Measurements from ENCODE around the gene PDGFB. TPM values are rescaled to one million over a fixed set of nuclear protein-coding genes. Genes with fewer than 3 reads are reported as not detected.

PDGFB gene
- total RNA-seq, 1 donor from 2014 or later = 5.9 TPM

DNA sequence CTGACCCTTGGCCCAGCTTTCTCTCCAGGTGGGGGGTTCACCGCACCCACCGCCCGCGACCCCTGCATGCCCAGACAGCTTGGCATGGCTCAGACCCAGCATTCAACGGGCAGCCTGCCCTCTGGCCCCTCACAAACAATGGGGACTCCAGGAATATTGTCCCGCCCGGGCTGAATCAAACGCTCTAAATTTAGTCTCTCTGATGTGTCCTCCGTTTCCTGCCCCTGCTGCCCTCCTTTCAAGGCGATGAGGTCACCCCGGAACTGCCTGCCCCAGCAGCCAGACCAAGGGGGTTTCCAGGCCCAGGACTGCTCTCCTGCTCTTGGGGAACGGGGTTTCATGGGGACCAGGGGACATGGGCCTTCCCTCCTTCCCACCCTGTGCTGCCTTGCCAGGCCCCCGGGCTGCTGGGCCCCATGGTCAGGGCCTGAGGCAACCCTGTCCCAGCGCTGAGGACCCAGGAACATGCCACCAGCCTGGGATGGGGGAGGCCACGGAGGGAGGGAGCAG, 10.1 kb upstream of the PDGFB start:
- no peak for DNase-seq (ENCODE audit: low spot score)

DNA sequence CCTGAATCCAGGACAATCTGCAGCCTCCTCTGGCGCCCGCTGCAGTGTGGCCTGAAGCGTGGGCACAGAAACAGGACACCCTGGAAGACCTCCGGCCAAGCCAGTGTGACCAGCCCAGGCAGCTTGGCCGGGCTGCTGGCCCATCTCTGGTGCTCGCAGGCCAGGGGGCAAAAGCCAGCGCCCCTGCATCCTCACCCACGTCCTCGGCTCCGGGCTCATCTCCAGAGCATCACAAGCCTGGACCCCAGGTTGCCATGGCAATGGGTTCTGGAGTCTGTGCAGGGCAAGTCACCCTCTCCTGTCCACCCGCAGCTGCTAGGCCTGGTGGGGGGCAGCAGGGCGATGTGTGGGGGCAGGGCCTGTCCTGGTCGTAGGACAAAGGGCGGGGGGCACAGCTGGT, 9.3 kb upstream of the PDGFB start:
- no peak for DNase-seq (ENCODE audit: low spot score)

DNA sequence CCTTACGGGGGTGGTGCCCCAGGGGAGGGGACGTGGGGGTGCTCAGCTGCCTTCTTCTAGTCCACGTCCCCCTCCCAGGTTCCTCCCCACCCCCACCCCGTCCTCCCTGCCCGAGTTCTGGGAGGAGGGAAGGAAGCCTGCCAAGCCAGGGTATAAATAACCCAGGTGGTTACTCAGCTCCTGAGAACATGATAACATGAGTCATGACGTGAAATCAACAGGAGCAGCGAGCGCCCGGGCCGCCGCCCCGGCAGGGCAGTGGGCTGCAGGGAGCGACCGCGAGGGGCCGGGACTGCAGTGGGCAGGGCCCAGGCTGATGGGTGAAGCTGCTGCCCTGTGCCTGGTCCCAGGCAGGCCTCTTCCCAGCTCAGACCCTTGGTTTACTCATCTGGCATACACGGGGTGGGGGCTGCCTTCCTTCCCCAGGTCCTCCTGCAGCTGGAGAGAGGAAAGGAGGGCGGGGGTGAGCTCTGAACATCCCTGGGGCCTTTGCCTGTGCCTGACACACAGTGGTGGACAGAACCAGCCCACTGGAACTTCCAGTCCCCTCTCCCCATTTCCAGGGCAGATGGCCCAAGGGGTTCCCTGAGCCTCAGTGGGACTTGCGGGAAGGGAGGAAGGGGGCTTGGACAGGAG, 8.8 kb upstream of the PDGFB start:
- peak; percentile 68 for DNase-seq (ENCODE audit: low spot score)

DNA sequence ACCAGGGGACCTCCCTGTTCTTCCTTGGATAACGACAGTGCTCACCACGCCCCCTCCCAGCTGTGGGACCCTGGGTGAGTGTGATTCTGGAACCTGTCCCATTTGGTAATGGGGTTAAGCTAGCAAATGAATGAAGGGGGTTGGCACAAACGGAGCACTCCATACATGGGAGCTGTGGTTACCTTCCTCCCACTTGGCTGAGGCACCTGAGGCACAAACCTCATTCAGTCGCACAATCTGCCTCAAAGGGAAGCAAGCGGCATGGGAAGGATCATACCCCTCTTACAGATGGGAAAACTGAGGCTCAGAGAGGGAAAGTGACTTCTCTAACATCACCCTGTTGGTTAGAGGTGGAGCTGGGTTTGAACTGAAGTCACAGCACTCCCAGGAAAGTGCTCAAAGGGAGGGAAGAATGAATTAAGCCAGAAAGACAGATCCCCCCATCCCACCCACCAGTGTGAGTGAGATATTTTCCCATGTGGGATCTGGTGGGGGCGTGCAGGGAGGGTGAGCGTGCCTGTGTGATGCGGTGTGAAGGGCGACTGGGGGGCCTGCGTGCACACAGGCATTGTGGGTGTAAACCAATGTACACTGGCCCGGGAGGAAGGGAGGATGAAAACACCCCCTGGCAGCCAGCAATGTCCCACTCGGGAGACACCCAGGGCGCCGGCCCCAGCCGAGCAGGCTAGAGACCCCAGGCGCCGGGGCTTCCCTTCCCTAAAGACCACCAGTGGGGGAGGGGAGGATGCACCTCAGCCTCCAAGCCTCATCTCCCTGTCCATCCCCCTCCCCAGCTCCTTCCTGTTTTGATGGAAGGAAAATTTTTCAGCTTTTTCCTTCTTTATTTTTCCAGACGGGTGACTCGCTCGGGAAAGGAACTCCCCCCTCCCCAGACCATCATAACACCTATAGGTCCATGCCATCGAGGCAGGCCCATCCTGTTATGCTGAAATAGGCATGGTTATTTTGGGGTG, 8.0 kb upstream of the PDGFB start:
- DNase-seq (ENCODE audit: low spot score) = no peak

DNA sequence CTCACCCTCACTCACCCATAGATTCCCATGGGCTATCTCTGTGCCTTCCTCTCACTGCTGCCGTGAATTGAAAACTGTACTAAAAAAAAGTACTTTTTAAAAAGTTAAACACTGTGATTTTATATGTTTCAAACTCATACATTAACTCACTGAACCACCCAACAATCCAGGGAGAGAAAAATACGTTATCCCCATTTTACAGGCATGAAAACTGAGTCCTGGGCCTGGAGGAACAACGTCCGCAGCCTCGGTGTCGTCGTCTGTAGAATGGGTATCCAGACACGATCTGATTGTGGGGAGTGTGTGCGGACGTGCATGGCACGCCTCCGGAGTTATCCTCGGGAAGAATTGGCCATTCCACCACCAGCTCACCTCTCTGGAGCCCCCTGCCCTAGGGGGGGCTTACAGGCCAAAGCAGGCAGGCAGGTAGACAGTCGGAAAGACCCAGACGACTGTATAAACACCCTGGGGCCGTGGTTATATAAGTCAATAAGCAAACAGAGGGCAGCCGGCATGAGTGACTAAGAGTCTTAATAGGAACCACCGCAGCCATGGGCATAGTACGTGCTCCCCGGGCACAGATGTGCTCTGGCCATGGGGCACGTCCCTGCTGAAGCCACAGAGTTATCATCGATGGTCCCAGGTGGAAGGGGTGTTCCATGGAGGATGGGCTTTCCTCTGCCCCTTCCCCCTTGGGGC, 7.1 kb upstream of the PDGFB start:
- no peak for DNase-seq (ENCODE audit: low spot score)

DNA sequence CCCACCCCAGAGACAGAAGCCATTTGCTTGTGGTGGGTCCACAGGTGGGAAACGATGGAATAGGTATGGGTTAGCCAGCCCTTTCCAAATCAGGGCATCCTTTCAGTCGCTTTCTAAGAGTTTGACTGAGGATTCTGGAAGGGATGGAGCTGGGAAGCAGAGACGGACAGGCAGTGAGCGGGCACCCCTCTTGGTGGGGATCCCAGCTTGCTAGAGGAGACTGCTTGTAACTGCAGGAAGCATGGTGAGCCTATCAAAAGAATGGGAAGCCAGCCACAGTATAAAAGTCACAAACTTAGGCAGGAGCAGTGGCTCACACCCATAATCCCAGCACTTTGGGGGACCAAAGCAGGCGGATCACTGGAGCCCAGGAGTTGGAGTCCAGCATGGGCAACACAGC, 6.1 kb upstream of the PDGFB start:
- no peak for DNase-seq (ENCODE audit: low spot score)

DNA sequence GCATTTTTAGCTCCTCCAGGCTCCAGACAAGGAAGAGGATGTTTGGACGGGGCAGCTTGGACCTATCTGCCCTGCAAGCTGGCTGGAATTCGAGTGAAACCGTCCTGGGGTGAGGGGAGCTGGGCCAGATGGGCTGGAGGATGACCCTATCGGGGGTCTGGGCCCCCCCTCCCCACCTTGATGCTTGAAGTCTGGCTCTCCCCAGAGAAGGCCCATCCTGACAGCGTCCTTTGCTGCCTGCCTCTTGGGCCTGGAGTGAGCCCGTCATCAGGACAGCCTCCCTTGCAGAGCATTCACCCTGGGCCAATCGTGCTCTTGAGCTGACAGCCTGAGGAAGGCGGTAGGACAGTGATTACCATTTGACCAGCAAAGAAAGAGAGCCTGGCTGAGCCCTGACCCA, 5.3 kb upstream of the PDGFB start:
- DNase-seq (ENCODE audit: low spot score) = no peak

DNA sequence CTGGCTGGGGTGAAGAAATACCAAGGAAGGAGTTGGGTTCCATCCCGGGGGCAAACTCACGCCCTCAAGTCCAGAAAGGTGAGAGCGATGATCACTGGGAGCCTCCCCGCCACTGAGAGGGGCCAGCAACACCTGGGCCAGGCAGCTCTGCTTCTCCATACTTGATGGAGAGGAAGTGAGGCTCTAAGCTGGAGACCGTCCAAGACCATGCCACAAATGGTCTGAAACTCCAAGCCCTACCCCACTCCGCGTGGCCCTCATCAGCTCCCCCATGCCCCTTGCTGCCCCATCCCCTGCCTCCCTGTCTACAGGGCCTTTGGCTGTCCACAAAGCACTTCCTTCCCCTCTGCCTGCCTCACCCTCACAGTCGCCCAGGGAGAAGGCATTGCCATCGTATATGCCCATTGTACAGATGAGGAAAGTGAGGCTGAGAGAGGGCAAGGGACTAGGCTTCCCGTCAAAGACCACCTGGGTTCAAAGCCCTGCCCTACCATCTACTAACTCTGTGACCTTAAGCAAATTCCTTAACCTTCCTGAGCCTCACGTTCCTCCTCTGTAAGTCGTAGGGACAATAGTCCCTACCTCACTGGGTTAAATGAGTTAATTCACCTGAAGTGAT, 4.4 kb upstream of the PDGFB start:
- DNase-seq (ENCODE audit: low spot score) = no peak

DNA sequence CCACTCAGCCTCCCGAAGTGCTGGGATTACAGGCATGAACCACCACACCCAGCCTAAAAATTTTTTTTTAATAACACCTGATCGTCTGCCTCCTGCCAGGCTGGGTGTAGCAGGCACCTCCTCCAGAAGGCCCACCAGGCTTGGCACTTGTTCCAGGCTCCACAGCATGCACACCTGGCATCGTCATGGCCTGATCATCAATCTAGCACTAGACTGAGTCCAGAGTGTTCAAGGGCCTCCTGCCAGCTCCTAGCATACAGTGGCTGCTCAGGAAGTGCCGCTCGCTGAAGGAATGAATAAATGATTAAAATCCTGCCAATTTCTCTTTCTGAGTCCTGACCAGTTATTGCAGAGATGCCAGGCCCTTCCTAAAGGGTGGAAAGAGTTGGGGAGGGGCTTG, 3.5 kb upstream of the PDGFB start:
- DNase-seq (ENCODE audit: low spot score) = no peak

DNA sequence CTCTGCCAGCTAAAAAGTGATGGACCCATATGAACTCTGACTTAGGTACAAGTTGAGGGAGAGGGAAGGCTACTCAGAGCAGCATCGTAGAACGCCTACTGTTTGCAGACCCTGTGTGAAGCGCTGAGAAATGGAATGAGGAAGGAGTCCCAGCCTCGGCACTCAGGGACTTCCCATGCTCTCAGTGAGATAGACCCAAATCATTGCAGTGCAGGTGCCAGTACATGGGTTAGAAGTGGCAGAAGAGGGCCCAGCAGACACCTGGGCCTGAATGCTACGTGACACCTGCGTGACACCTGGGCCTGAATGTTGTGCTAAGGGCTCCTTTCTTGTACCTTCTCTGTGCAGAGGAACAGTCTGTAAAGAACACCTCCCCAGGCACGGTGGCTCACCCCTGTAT, 2.6 kb upstream of the PDGFB start:
- DNase-seq (ENCODE audit: low spot score) = no peak

DNA sequence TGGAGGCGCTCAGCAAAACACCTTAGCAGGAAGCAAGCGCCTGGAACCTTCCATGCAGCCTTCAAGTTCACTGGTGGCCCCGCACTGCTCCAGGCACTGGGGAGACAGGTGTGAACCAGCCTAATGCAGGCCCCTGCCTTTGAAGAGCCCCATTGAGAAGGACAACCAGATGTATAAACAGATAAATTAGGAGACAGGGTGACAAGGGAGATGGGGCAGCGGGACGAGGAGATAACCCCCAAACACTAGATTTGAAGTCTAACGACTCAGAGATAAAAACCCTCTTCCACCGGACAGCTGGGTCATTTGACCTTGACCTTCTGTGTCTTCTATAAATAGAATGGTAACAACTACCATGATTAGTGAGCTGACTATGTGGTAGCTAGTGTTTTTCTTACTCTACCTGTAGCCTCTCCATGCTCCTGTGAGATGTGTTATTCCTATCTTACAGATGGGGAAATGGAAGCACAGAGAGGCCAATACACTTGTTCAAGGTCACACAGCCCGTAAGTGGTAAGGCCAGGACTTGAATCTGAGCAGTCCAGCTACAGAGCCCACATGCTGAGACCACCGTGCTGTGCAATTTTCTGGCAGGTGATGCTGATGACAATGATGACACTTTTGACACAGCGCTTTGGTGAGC, 2.0 kb upstream of the PDGFB start:
- DNase-seq (ENCODE audit: low spot score) = no peak

DNA sequence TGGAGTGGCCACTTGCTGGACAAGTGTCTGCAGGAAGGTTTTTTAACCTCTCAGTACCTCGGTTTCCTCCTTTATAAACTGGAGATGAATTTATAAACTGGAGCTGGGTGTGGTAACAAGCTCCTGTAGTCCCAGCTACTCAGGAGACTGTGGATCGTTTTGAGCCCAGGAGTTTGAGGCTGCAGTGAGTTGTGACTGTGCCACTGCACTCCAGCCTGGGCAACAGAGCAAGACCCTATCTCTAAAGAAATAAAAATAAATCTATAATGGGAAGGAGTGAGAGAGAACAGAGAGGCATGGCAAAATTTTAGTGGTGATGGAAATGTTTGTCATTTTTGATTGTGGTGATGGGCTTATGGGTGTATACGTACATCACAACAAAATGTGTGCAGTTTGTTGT, 1.4 kb upstream of the PDGFB start:
- no peak for DNase-seq (ENCODE audit: low spot score)

DNA sequence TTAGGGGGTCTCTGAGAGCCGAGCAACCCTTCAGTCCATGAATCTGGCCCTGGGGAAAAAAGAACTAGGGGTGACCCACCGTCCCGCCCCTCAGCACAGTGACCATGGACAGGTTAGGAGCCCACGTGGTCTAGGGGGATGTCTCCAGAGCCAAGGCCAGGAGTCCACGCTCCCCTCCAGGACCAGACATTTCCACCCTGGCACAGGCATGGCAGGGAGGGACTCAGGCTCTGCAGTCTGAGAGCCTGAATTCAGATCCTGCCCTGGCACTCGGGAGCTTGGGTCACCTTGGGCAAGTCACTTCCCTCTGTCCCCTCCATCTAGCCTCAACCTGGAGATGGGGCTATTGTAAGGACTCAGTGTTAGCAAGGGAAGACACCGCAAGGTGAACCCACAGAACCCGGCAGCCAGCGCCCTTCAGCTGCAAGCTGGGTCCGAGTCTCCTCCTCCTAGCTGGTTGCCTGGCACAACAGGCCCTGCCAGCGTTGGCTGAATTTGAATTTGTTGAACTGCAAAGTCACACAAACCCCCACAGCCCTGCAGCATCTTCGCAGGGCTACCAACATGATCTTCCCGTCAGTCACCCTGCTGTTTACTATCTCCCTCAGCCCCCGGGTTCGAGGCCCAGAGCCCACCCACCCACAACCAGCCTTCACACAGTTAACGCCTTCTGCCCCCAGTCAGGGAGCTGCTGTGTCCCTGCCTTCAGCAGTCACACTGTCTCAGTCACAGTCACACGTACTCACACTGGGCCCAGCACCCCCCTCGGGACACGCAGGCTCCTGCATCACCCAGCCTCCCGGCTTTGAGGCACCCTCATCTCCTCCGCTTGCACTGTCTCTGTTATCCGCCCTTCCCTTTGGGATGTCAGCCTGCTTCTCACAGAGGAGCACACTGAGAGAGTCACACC, 603 bp upstream of the PDGFB start:
- DNase-seq (ENCODE audit: low spot score) = no peak

DNA sequence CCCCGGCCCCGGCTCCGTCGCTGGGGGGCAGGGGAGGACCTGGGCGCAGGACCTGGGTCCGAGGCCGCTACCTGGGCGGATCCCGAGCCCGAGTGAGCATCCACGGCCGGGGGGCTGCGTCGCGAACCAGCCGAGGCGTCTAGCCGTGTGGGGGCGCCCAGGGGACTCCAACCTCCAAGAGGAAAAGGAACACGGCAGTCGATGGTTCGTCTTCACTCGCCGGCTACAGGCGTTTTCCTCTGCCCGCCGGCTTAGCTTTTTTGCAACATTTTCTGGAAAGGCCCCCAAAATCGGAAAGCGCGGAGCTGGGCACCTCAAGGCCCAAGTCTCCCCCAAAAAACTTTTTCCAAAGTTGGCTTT, 666 bp downstream of the PDGFB start:
- DNase-seq (ENCODE audit: low spot score) = no peak

DNA sequence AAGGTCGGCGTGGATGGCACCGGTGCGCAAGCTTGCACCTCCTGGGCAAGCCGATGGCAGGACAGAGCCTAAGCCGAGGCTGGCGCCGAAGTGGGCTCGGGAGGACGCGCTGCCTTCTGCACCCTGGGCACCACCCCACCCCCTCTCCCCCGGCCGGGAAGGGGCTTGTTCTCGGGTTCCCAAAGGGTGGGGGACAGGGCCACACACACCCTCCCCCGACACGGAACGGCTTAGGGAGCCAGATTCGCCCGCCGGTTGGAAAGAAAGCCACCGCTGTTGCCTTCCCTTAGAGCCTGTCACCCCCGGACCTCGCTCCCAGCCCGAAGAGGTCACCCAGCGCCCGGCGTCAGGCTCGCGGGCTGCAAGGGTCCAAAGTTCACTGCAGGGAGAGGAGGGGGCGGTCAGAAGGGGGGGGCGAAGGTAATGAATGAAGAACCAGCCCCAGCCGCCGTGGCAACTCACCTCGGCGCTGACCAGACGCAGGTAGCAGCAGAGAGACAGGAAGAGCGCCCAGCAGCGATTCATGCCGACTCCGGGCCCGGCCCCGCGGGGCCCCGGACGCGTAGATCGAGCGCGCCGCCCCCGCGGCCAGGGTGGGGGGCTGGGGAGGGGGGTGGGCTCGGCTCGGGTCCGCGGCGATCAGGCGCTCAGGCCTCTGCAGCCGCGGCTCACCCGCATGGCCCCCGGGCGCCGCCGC, 1.2 kb downstream of the PDGFB start:
- no peak for DNase-seq (ENCODE audit: low spot score)

DNA sequence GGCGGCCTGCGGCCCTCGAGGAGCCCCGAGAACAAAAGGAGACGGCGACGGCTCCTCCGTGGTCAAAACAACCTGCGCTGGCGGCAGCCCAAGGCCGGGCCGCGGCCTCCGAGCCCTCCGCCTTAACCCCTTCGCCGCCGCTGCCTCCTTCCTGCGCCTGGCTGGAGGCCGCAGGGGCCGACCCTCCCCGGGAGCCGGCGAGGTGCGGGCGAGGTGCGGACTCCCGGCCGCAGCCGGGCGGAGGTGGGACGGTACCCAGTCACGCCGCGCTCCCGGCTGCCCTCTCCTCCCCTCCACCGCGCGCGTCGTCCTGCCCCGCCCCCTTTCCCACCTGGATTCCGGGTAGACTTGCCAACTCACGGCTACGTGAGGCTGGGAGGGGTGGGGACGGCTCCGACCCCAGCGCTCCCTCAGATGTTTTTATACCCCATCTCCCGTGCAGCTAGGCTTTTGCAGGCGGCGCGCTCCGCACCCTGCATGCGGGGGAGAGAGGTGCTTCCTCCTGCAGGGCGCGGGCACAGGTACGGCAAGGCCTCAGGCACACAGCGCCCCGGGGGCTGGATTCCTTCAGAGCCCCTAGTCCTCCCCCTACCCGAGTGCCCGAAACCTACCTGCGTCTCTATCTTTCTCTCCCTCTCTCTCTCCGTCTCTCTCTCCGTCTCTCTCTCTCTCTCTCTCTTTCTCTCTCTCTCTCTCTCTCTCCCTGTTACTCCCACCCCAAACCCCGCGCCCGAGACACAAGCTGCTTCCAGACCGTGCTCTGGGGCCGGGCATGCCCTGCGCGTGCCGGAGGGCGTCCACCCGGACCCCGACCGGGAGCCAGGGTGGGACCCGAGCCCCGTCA, 2.0 kb downstream of the PDGFB start:
- no peak for DNase-seq (ENCODE audit: low spot score)

DNA sequence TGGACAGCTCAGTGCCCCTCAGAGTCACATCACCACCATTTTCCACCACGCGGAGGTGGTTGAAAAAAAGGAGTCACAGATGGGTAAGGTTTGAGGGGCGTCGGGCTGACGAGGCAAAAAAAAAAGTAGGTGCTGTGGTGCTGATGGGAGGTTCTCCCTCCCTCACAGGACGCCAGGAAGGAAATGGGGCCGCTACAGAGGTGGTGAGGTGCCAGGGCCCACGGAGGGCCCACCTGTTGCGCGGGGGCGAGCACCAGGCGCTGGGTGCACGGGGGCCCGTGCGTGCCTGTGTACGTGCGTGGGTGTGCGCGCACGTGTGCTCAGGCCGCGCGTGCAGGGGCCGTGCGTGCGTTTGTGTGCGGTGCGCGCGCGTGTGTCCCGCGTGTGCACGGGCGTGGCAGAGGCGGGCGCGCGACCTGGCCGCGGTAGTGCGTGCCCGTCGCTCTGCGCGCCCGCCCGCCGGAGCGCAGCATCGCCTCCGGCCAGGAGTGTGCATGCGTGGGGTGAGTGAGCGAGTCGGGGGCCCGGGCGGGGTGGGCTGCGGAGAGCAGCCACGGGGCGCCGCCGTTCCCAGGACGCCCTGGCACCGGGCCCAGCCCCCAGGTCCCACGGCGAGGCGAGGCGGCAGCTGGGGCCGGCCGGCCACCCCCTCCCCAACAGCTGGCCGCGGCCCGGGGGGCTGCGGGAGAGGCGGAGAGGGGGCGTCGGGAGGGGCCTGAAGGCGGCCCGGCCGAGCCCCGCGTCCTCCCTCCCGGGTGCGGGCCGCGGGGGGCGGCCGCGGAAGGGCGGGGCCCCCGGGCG, 2.8 kb downstream of the PDGFB start:
- DNase-seq (ENCODE audit: low spot score) = no peak

All from ureter (tissue), 1 donor.